ENCODE results near the gene NEUROG2.
A peak's percentile ranks its signal among the peaks of the same experiment; 100 is the strongest.

Gene NEUROG2

GRCh38 chr4:112516471-112517066 lies 589 bp upstream of the NEUROG2 start:
- TF ChIP-seq CTCF (IDR thresholded peaks at IDR 0.05; ENCODE audit: insufficient read depth, low read depth, low read length, missing control alignments) = no peak
- no peak overlapping the region for H3K4me3 ChIP-seq (ENCODE audit: low read length)
- DNase-seq (ENCODE audit: low read depth) = no peak

- peak overlapping the region; percentile 48 for H3K4me3 ChIP-seq (ENCODE audit: low read length)
- peak; percentile 40 for DNase-seq (ENCODE audit: low read depth)
- TF ChIP-seq CTCF (IDR thresholded peaks at IDR 0.05; ENCODE audit: insufficient read depth, low read depth, low read length, missing control alignments) = no peak
Observed at GRCh38 chr4:112515198-112516065, 548 bp downstream of the NEUROG2 start.

GRCh38 chr4:112514647-112515197 lies 1.3 kb downstream of the NEUROG2 start:
- no peak for TF ChIP-seq CTCF (IDR thresholded peaks at IDR 0.05; ENCODE audit: insufficient read depth, low read depth, low read length, missing control alignments)
- no peak for DNase-seq (ENCODE audit: low read depth)

GRCh38 chr4:112513971-112514646 lies 1.9 kb downstream of the NEUROG2 start:
- no peak overlapping the region for H3K4me3 ChIP-seq (ENCODE audit: low read length)
- no peak for TF ChIP-seq CTCF (IDR thresholded peaks at IDR 0.05; ENCODE audit: insufficient read depth, low read depth, low read length, missing control alignments)
- DNase-seq (ENCODE audit: low read depth) = no peak

More at GRCh38 chr4:112514647-112515197, 1.3 kb downstream of the NEUROG2 start:
- peak overlapping the region; percentile 14 for H3K4me3 ChIP-seq (ENCODE audit: low read length)

GRCh38 chr4:112511803-112512118 lies 4.2 kb downstream of the NEUROG2 start:
- TF ChIP-seq CTCF (IDR thresholded peaks at IDR 0.05; ENCODE audit: insufficient read depth, low read depth, low read length, missing control alignments) = no peak
- no peak overlapping the region for H3K4me3 ChIP-seq (ENCODE audit: low read length)
- DNase-seq (ENCODE audit: low read depth) = no peak

GRCh38 chr4:112511093-112511802 lies 4.7 kb downstream of the NEUROG2 start:
- no peak for TF ChIP-seq CTCF (IDR thresholded peaks at IDR 0.05; ENCODE audit: insufficient read depth, low read depth, low read length, missing control alignments)
- DNase-seq (ENCODE audit: low read depth) = no peak
- H3K4me3 ChIP-seq (ENCODE audit: low read length) = no peak overlapping the region
